Mucosa of descending colon (tissue), 3 donors: Measurements from ENCODE around the gene POLR2H. TPM values are rescaled to one million over a fixed set of nuclear protein-coding genes. Genes with fewer than 3 reads are reported as not detected.

Experiments
- ATAC-seq: fragments of 200-7000 bp; cut with Tn5 transposase; one replicate; pipeline ENCODE4 v1.9.1; 2020; ENCODE audit warnings: mild to moderate bottlenecking, moderate library complexity
- DNase-seq, 3 donors: peaks; one replicate each; pipeline ENCODE4 v3.0.0-alpha.2; 2020
- H3K36me3 ChIP-seq: fragments of 200-600 bp; one replicate; pipeline ENCODE4 v1.8.0; 2021; ENCODE audit warnings: low read depth, mild to moderate bottlenecking
- H3K4me1 ChIP-seq: fragments of 200-600 bp; one replicate; pipeline ENCODE4 v1.8.0; 2021; ENCODE audit warnings: low read depth, mild to moderate bottlenecking
- H3K4me3 ChIP-seq: fragments of 200-600 bp; one replicate; pipeline ENCODE4 v1.8.0; 2021; ENCODE audit warnings: mild to moderate bottlenecking
- H3K9me3 ChIP-seq: fragments of 200-600 bp; one replicate; pipeline ENCODE4 v1.8.0; 2021; ENCODE audit warnings: mild to moderate bottlenecking
- CTCF ChIP-seq: fragments of 200-600 bp; IDR thresholded peaks from one replicate; pipeline ENCODE4 v1.8.0; 2022; ENCODE audit warnings: antibody characterized with exemption, mild to moderate bottlenecking
- intact Hi-C, 2 donors: fragments of 100-400 bp; cut with DNase I in 1 of 2; cut with micrococcal nuclease in 1 of 2; formaldehyde crosslinking; loops; one replicate each; pipeline versions ENCODE4 v1.11.0 to v1.11.1; 2022; cut with DNase I, micrococcal nuclease
- total RNA-seq, 3 donors: library from RNA; stranded (reverse); fragmentation: NEBNext Ultra II Directional in 2 of 3; extraction: Animal tissue kit (Norgen Biotek cat#: 25700) in 2 of 3; gene quantifications; one replicate each; pipeline versions ENCODE4 v1.2.1 to v1.2.4, GENCODE V29; 2021 to 2023
- donor health status: DM: no; HTN: no; CAD: no; lungs with moderate emphysema.
- donor health status: DM: no; HTN: no; CAD: no.
- donor health status: DM: no; HTN: yes; CAD: no.

Gene POLR2H
- total RNA-seq, 3 donors from 2014 or later: 87.8 to 126 (median 90.1) TPM

GRCh38 chr3:184372911-184373310 lies 11.4 kb downstream of the POLR2H start:
- no peaks in the 10 kb centered on the region for H3K4me1 ChIP-seq
- H3K36me3 ChIP-seq: no peaks in the 10 kb centered on the region
- intact Hi-C loops: loop anchor here in 1 of 2 donors (5.0 kb wide), 1 partner anchor 169 kb away; no protein-coding TSS in a partner anchor
- no peak for TF ChIP-seq CTCF
- peak; percentile 15 for ATAC-seq
- DNase-seq: peak in 1 of 3 donors; percentile 20
- no peaks in the 10 kb centered on the region for H3K9me3 ChIP-seq
- no peak overlapping the region for H3K4me3 ChIP-seq

GRCh38 chr3:184373422-184373821 lies 11.9 kb downstream of the POLR2H start:
- intact Hi-C loops: loop anchor here in 1 of 2 donors (5.0 kb wide), 1 partner anchor 169 kb away; no protein-coding TSS in a partner anchor
- Histone ChIP-seq H3K4me3 (no peak overlapping the region), H3K4me1 (no peaks in the 10 kb centered on the region), H3K36me3 (no peaks in the 10 kb centered on the region), H3K9me3 (no peaks in the 10 kb centered on the region)
- DNase-seq: peak in 1 of 3 donors; percentile 10
- ATAC-seq: peak; percentile 54
- no peak for TF ChIP-seq CTCF

GRCh38 chr3:184375747-184376461 lies 14.4 kb downstream of the POLR2H start:
- H3K36me3 ChIP-seq: no peaks in the 10 kb centered on the region
- DNase-seq (no peak), ATAC-seq (no peak)
- no peaks in the 10 kb centered on the region for H3K9me3 ChIP-seq
- intact Hi-C loops: no loop called here
- no peak overlapping the region for H3K4me3 ChIP-seq
- peaks cover 4% of the 10 kb centered on the region for H3K4me1 ChIP-seq
- TF ChIP-seq CTCF: no peak

- DNase-seq: no peak
- ATAC-seq: no peak
- intact Hi-C loops: no loop called here
- H3K9me3 ChIP-seq: no peaks in the 10 kb centered on the region
- peaks cover 4% of the 10 kb centered on the region for H3K4me1 ChIP-seq
- no peak overlapping the region for H3K4me3 ChIP-seq
- TF ChIP-seq CTCF: no peak
- H3K36me3 ChIP-seq: no peaks in the 10 kb centered on the region
Observed at GRCh38 chr3:184377374-184377773, 15.9 kb downstream of the POLR2H start.

- ATAC-seq (no peak), DNase-seq (no peak)
- Histone ChIP-seq H3K4me1 (peaks cover 4% of the 10 kb centered on the region), H3K4me3 (no peak within 1 kb of the TSS), H3K9me3 (no peaks in the 10 kb centered on the region), H3K36me3 (no peaks in the 10 kb centered on the region)
- intact Hi-C loops: no loop called here
- no peak for TF ChIP-seq CTCF
Observed at GRCh38 chr3:184377882-184378445, 16.5 kb downstream of the POLR2H start, which contains the start of gene THPO. TSS of gene THPO (minus strand) at chr3:184378207. CDS start at chr3:184376259, 1,948 bp downstream.
